GM21367 (cell line): ENCODE results near the gene TMC6.
"Not testable (repeated sequence)": the region's sequence is repeated elsewhere in the genome, so short reads cannot be mapped to it uniquely, and the experiment has no call there.

Experiments used
- ATAC-seq: cut with Tn5 transposase; IDR thresholded peaks from one replicate; pipeline ENCODE4 v1.9.1; 2021; ENCODE audit not compliant: unreplicated experiment

TMC6 gene

DNA sequence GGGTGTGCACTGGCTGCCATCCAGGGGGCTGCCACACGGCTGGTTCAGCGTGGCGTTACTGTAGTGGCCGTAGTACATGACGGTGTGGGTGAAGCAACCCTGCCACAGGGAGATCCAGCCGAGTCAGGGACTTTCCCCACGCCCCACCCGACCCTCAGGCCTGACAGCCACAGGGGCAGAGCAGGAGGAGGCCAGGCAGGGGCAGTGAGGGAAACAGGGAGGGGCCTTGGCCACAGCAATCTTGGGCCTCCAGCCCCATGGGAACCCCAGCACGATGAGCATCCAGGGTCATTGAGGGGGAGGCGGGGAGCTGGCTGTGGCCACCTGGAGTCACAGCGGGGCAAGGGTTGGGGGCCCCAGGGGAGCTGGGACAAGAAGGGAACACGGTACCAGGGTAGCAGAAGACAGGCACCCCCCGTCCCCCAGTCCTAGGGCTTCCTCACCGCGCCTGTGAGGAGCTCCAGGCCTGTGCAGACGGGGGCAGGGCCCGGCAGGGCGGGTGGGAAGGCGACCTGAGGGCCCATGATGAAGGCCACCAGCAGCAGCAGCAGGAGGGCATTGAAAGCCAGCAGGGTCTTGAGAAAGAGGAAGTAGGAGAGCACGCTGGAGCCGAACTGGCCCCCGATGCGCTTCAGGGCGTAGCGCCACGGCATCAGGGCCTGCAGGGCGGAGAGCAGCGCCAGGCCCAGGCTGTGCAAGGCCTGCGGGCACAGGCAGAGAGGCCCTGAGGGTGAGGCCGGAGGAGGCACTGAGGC lies 4.3 kb downstream of the TMC6 start:
- no peak for ATAC-seq

DNA sequence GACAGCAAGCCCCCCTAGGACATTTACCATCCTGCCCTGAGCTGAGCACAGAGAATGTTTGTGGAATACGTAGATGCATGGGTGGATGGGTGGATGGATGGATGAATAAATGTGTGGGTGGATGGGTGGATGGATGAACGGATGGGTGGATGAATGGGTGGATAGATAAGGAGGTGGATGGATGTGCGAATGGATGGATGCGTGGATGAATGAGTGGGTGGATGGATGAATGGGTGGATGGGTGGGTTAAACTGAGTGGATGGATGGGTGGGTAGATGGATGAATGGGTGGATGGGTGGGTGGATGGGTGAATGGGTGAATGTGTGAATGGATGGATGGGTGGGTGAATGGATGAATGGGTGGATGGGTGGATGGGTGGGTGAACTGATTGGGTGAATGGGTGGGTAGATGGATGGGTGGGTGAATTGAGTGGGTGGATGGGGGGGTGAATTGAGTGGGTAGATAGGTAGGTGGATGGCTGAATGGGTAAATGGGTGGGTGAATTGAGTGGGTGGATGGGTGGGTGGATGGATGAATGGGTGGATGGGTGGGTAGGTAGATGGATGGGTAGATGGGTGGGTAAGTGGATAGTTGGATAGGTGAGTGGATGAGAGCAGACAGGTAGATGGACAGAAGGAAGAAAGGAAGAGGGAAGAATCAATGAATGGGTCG lies 5.2 kb downstream of the TMC6 start:
- ATAC-seq: no peak

DNA sequence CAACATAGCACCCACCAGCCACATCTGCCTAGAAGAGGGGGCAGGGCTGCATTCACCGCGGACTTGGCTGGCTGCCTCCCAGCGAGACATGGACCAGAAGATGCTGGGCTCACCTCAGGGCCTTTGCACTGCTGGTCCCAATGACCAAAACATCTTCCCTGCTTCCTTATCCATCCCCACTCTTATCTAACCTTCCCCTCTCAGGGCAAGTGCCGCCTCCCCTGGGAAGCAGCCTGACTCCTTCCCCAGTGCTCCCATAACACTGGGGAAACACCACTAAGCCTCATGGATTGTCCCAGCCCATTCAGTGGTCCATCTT lies 5.7 kb downstream of the TMC6 start:
- ATAC-seq: no peak

DNA sequence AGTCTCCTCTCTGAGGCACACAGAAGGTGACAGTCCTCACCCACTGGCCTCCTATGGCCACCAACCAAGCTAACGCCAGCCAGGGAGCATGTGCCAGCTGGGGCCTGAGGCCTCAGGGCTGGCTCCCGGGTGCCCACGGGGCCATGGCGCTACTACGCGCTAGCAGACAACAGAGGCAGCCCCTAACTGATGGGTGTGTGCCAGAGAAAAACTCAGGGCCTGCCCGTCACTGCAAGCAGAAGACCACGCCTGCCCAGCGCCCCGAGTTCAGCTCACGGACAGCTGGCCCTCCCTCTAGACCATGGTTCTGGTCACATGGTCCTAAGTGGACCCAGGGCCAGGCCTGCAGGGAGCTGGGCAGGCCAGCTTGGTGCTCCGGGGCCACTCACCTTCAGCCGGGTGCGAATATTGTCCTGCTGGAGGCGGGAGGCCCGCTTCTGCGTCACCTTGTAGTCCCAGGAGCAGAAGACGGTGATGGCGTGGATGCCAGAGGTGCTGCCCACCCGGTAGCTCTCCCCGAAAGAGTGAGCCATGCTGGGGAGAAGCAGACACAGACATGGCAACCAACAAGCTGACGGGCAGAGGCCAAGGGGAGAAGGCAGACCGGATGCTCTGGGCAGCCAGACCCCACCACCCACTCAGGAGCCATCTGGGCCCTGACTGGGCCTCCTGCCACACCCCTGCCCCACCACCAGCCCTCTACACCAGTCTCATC lies 6.2 kb downstream of the TMC6 start:
- ATAC-seq: no peak

DNA sequence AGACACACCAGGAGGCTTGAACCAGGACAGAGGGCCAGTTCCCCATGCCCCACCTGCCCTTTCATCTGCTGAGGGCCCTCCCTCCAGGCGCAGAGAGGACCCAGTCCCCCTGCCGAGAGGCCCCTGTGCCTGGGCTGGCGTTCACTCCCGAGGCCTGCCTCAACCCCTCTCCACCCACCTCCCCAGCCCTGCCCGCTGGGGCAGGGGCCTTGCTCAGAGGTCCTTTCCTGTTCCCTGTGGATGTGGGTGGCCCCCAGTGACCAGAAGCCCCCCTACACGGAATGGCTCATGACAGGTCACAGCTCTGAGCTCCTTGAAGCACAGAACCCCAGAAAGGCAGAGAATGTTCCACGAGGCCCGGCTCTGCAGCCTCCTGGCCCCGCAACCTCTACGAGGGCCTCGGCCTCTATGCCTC lies 6.7 kb downstream of the TMC6 start:
- no peak for ATAC-seq

DNA sequence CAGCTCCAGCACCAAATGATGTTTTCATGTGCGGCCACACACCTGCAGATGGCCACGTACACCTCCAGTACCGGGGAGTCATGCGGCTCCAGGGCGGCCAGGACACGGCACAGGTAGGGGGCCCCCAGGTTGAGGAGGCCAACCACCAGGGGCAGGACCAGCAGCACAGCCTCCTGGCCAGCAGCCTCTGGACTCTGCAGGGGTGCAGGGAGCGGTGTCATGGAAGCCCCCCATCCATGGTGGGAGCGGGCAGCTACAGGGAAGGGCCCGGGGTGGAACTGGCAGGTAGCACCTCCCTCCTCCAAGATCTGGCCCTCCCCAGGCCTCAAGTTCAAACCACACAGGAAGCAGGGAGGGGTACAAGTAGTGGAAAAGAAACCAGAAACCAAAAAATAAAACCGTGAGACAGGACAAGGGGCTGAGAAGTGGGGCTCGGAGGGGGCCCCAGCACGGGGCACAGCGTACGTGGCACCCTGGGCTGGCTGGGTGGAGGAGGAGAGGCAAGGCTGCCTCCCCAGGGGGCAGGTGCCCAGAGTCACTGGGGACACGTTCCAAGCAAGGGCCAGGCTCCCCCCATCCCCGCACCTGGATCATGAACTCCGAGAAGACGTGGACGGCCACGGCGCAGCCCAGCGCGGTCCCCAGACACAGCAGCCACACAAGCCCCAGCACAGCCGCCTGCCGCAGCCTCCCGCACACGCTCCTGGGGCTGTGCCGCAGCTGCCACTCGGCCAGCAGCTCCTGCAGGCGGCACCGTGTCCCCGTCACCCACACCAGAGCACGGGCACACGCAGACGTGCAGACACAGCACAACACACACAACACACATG lies 7.4 kb downstream of the TMC6 start:
- ATAC-seq: no peak

DNA sequence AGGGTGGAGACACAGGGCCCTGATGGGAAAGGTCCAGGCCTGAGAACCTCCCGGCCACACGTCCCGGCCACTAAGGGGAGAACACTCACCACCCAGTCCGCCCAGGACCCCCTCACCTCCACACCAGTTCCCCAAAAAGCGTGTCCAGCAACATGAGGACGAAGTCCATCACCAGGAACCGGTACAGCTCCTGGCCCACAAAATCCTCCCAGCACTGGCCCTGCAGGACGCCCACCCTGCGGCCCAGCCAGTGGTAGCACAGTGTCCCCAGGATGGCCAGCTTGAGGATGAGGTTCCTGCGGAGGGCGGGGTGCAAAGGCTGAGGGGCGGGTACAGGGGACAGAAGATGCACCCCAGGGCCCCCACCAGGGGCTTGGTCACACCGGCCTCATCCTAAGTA lies 8.0 kb downstream of the TMC6 start:
- no peak for ATAC-seq

DNA sequence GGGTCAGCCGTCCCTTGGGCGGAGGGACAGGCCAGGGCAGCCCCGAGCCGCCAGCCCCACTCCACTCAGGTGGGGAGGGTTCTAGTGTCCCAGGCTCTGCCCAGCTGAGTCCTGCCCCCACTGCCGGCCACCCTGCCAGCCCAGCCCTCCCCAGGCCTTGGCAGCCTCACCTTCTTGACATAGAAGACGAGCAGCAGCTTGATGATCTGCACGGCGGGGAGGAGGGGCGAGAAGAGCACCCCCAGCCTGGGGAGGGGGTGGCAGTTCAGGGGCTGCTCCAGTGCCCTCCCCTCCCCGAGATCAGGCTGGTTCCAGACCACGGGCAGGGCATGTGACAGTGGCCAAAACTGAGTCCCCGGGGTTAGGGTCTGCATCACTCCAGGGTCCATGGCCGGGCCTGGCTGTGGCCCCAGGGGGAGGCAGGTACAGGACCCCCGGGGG lies 9.7 kb downstream of the TMC6 start:
- ATAC-seq: no peak

DNA sequence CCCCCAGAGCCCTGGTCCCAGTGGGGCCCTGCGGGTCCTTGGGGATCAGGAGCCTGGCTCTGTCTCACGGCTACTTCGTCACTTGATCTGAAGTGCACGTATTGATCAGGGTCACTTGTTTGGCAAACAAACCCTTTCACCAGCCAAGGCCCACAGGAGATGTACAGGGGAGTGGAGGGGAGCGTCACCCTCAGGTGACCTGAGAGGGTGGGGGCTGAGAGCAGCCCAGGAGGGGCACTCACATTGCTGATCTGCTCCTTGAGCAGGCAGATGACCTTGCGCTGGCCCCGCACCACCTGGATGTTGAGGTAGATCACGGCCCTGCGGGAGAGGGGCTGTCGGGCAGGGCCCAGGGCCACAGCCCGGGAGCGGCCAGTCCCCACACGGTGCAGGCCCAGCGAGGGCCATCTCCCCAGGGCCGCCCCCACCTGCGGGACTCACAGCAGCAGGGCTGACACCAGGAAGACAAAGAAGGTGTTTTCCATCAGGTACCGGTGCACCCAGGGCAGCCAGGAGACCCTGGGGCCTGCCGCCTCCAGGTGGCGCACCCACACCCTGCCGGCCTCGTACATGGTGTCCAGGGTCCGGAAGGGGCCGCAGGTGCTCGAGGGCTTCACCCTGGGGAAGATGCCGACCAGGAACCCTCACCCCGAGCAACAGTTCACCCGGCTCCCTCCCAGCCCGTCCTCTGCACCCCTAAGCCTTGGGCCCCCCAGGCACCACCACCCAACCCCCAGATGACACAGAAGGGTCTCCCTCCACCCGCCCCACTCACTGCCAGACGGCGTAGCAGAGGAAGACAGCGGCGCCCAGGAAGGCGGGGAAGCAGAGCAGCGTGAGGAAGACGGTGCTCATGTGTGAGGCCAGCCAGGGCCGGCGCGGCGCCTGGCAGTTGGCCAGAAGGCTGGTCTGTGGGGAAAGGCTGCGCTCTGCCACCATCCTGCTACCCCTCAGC lies 11.3 kb downstream of the TMC6 start:
- ATAC-seq: no peak

DNA sequence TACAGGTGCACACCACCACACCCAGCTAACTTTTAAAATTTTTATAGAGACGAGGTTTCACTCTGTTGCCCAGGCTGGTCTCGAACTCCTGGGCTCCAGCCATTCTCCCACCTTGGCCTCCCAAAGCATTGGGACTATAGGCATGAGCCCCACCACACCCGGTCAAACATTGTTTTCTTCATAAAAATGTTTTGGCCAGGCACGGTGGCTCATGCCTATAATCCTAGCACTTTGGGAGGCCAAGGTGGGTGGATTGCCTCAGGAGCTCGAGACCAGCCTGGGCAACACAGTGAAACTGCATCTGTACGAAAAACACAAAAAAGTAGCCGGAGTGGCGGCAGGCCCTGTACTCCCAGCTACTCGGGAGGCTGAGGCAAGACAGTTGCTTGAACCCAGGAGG lies 12.1 kb downstream of the TMC6 start:
- ATAC-seq: no peak

DNA sequence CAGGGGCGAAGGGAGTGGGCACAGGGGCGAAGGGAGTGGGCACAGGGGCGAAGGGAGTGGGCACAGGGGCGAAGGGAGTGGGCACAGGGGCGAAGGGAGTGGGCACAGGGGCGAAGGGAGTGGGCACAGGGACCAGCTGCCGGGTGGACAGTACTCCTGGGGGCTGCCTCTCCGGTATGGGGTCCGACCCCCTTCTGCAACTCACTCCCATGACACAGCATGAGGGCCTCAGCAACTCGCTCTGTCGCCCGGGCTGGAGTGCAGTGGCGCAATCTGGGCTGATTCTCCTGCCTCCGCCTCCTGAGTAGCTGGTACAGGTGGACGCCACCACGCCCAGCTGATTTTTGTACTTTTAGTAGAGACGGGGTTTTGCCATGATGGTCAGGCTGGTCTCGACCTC lies 12.8 kb downstream of the TMC6 start:
- ATAC-seq: not testable (repeated sequence)

DNA sequence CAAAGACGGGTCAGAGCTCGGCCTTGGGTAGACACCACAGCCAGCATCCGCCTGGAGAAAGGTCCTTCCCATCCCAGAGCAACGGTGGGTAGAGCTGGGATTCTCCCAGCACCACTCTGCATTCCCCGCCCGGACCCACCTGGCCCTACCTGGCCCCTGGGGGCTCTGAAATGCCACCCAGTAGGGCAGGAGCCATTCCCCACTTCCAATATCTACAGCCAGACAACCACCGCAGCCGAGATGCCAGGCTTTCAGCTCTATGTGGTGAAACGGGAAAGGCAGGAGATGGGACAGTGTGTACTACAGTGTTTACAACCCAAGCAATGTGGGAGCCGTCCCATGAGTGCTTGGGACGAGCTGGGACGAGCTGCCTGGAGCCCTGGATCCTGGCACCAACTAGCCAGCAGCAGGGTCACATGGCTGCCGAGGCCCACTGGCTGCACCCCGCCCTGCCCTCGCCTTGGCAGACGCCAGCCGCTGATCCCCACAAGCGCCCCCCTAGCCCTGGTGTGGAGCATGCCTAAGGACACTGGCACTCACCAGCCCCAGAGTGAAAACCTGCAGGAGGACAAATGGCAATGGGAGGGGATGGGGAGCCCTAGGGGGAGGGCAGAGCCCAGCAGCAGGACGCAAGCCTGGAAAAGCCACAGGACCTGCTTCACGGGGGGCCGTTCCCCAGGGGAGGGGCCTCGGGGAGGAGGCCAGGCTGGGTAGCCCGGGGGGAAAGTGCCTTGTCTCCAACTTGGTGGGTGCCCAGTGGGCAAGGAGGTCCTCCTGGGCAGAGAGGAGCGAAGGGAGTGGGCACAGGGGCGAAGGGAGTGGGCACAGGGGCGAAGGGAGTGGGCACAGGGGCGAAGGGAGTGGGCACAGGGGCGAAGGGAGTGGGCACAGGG lies 13.5 kb downstream of the TMC6 start:
- no peak for ATAC-seq

DNA sequence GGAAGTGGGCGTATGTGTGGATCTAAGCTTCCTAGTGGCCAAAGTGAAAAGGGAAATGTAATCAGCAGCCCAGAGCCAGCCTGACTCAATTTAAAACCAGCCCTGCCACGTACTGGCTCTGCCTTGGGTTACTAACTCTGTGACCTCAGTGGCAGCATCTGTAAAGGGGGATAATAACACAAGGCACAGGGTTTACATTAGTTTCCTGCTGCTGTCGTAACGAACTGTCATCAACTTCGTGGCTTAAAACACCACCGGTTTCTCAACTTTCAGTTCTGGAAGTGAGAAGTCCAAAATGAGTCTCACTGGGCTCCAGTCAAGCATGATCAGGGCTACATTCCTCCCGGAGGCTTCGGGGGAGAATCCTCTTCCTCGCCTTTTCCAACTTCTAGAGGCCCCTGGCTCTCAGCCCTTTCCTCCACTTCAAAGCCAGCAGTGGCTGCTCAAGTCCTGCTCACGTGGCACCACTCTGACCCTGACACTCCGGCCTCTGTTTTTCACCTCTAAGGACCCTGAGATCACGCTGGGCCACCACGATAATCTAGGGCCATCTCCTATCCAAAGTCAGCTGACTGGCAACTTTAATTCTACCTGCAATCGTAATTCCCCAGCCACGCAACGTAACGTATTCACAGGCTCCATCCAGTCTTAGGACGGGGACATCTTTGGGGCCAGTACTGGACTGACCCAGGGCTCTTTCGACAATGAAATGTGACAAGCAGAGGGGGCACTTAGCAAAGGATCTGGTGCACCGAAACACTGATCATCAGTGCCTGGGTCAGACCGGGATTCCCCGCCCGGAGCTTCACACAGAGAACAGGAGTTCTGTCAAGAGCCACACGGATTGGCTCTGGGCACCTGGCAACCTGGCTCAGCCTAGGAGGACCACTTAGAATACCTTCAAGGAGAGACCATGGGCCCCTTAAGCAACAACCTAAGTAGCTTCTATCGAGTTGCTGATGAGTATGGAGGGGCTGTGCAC lies 14.5 kb downstream of the TMC6 start:
- no peak for ATAC-seq

DNA sequence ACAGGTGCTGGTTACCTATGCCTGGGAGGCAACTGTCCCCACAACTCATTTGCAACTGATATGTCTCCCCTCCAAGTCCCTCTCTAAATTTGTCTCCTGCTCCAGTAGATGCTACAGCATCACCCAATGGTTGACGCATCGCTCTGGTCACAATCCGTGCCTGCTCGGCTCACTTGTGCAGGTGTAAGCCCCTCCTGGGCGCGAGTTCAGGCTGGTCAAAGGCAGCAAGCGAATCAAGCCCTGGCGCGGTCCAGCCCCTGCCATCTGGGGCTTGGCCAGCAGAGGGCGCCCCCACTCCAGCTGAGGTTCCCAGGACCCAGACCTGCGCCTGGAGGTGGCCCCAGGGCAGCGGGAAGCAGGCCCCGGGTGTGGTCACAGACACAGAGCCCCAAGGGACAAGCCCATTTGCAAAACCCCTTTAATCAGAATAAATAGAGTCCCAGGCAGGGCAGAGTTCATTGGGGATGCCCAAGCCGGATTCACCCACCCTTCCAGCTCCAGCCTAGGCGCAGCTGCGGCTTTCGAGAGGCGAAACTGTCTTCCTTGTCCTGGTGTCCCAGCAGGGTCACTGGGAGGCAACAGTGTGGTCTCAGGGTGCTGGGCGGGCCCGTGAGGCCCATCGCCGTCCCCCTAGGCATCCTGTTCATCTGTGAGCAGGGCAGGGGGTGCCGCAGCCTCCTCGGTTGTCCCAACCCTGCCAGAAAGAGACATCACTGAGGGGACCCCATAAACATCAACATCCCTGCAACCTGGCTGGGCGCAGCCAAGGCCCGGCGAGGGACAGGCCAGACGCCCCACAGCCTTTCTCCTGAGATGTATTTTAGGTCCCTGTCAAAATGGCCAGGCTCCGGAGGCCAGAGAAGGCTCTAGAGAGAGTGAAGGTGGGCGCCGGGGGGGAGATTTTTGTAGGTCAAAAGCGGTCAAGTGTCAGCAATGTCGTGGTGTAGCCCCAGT lies 15.8 kb downstream of the TMC6 start:
- no peak for ATAC-seq

DNA sequence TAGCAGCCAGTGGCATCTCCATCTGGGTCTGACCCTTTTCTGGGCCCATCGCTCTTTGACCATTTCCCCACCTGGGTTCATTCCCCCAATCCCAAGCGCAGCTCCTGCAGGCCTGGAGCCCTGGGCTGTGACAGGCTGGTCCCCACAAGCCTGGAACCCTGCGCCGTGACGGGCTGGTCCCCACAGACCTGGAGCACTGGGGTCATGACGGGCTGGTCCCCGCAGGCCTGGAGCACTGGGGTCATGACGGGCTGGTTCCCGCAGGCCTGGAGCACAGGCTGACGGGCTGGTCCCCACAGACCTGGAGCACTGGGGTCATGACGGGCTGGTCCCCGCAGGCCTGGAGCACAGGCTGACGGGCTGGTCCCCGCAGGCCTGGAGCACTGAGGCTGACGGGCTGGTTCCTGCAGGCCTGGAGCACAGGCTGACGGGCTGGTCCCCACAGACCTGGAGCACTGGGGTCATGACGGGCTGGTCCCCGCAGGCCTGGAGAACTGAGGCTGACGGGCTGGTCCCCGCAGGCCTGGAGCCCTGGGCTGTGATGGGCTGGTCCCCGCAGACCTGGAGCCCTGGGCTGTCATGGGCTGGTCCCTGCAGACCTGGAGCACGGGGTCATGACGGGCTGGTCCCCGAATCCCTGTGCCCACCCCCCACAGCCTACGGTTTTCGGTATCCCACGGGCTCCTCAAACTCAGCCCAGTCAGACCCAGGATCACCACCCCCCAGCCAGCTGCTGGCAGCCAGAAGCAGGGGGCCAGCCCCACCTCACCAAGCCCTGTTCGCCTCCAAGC lies 16.6 kb downstream of the TMC6 start:
- ATAC-seq: no peak
